ENCODE measurements around the gene ZIK1. TPM values are rescaled to one million over a fixed set of nuclear protein-coding genes. Genes with fewer than 3 reads are reported as not detected.

Gene ZIK1
- total and polyA plus RNA-seq, 2 of the 8 experiments (the other 6 are each of a cell fraction or from before 2014, with no cell fraction given): 19.4 to 36.5 TPM

DNA sequence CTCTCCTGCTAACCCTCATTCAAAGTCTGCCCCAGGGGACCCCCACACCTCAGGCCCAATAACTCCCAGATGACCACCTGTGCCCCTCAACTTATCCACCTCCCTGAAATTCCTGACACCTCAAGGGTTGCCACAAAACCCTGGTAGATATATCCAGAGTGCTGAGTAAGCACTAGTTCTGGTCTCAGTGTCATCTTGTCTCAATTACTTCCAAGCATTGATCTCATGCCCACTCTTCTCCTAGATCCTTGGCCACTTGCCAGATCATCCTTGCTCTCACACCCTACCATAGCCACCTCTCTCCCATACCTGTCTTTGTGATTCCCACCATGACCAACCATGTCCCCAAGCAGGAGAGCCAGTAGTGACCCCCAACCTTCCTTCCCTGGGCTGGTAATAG is 7.3 kb upstream of the ZIK1 start:
- H3K27me3 ChIP-seq (replicated peaks in 1 of 4; ENCODE audit: control insufficient read depth in 3 of 4, extremely low read depth in 1 of 4, insufficient read depth in 3 of 4, low read length in 3 of 4): no peaks in the 10 kb centered on the region
- peaks cover 12% of the 10 kb centered on the region for H3K79me1 ChIP-seq (ENCODE audit: low read depth, low read length)
- H4K20me1 ChIP-seq (replicated peaks in 1 of 2; ENCODE audit: control insufficient read depth in 1 of 2, insufficient read depth in 2 of 2, low read length in 2 of 2): no peaks in the 10 kb centered on the region
- H3K18ac ChIP-seq (ENCODE audit: extremely low read depth, low read length): no peak overlapping the region
- H2AK5ac ChIP-seq (ENCODE audit: low read depth, low read length): no peak overlapping the region
- no peak overlapping the region for H2BK12ac ChIP-seq (ENCODE audit: low read depth, low read length)
- no peak overlapping the region for H2BK120ac ChIP-seq (replicated peaks; ENCODE audit: low read depth, low read length)
- no peak overlapping the region for H4K8ac ChIP-seq (ENCODE audit: extremely low read depth, insufficient read depth, low read length)
- no peak overlapping the region for H4K91ac ChIP-seq (replicated peaks; ENCODE audit: insufficient read length, low read length)
- ChIA-PET POLR2A (ENCODE audit: partially characterized antibody) (interaction anchor here (1.1 to 1.2 kb wide), 2 partner anchors 10 to 105 kb away, joined by 3 read pairs; partner anchors contain the start of gene ZNF551), CTCF (ENCODE audit: partially characterized antibody) (no interaction called here)
- no peak overlapping the region for H4K5ac ChIP-seq (ENCODE audit: insufficient read length, low read depth, low read length)
- no peak overlapping the region for H3K56ac ChIP-seq (replicated peaks; ENCODE audit: insufficient read length, low read depth, low read length)
- H3K9ac ChIP-seq (replicated peaks in 1 of 4; ENCODE audit: extremely low read depth in 1 of 4, low read depth in 3 of 4, low read length in 3 of 4): no peak overlapping the region
- no peak overlapping the region for H2AFZ ChIP-seq (ENCODE audit: low read length)
- H3K4me2 ChIP-seq (ENCODE audit: insufficient read depth in 1 of 2, low read depth in 2 of 2, low read length in 2 of 2): no peak overlapping the region
- FAIRE-seq (no peak), DNase-seq (ENCODE audit: low read depth in 1 of 2, low spot score in 2 of 2) (no peak)
- H2BK20ac ChIP-seq (ENCODE audit: low read length): no peak overlapping the region
- no peak overlapping the region for H3K14ac ChIP-seq (ENCODE audit: insufficient read length)
- no peak overlapping the region for H3K27ac ChIP-seq (ENCODE audit: low read depth, low read length)
- peaks cover 0 to 2% (median 0%) of the 10 kb centered on the region in 4 experiments; a peak in 3 of 7 replicates for H3K4me1 ChIP-seq (replicated peaks in 1 of 4; ENCODE audit: control insufficient read depth in 3 of 4, insufficient read depth in 4 of 4, low read length in 3 of 4)
- H3K36me3 ChIP-seq (ENCODE audit: control insufficient read depth in 2 of 4, insufficient read depth in 4 of 4, low read length in 3 of 4): peaks cover 24 to 58% (median 52%) of the 10 kb centered on the region in 4 experiments; a peak in 7 of 8 replicates
- H3K23me2 ChIP-seq (ENCODE audit: low read depth, low read length): peaks cover 2% of the 10 kb centered on the region; the same call in 1 of the 2 replicates
- H3K4me3 ChIP-seq (ENCODE audit: extremely low read depth in 1 of 4, insufficient read depth in 2 of 4, low read depth in 3 of 4, low read length in 4 of 4): no peak overlapping the region
- H2BK15ac ChIP-seq (ENCODE audit: low read length): no peak overlapping the region
- peaks cover 57 to 60% of the 10 kb centered on the region in 2 experiments for H3K9me3 ChIP-seq (ENCODE audit: insufficient read depth in 2 of 2, low read depth in 1 of 2, low read length in 1 of 2)
- H3K79me2 ChIP-seq (ENCODE audit: control insufficient read depth in 1 of 2, insufficient read depth in 2 of 2, low read length in 2 of 2): peaks cover 0 to 17% of the 10 kb centered on the region in 2 experiments; a peak in 3 of 4 replicates
- H3K4ac ChIP-seq (replicated peaks; ENCODE audit: insufficient read length, low read depth, low read length): no peak overlapping the region
- no peak overlapping the region for H2BK5ac ChIP-seq (ENCODE audit: low read depth, low read length)
- H3K23ac ChIP-seq (ENCODE audit: insufficient read length): no peak overlapping the region
- TF ChIP-seq GTF2F1 (IDR thresholded peaks at IDR 0.05; ENCODE audit: borderline replicate concordance, low read depth, low read length) (no peak), SIX5 (IDR thresholded peaks at IDR 0.05; ENCODE audit: low read depth, low read length) (no peak), SIN3A (conservative IDR thresholded peaks at IDR 0.05 in 1 of 2, IDR thresholded peaks at IDR 0.05 in 1 of 2; ENCODE audit: low read depth in 1 of 2, low read length in 2 of 2) (no peak)

All from H1 (cell line).